HG03060 (cell line): ENCODE data around the gene LDLRAD3.

Experiments
- ATAC-seq: cut with Tn5 transposase; IDR thresholded peaks from one replicate; pipeline ENCODE4 v1.9.1; 2021; ENCODE audit warnings: low read depth, moderate number of reproducible peaks; ENCODE audit not compliant: unreplicated experiment

Gene LDLRAD3

GRCh38 chr11:36251823-36252222, 308.0 kb downstream of the LDLRAD3 start:
- ATAC-seq, result no peak

GRCh38 chr11:36253238-36253637, 309.4 kb downstream of the LDLRAD3 start:
- ATAC-seq, result no peak

GRCh38 chr11:36254713-36255112, 310.9 kb downstream of the LDLRAD3 start:
- no peak for ATAC-seq

- ATAC-seq, result no peak
Measured at GRCh38 chr11:36257351-36257750, 313.5 kb downstream of the LDLRAD3 start.

GRCh38 chr11:36258730-36259360, 315.0 kb downstream of the LDLRAD3 start:
- no peak for ATAC-seq

GRCh38 chr11:36261094-36261493, 317.2 kb downstream of the LDLRAD3 start:
- no peak for ATAC-seq

GRCh38 chr11:36264011-36264972, 320.4 kb downstream of the LDLRAD3 start:
- no peak for ATAC-seq

- no peak for ATAC-seq
Measured at GRCh38 chr11:36264973-36265344, 321.1 kb downstream of the LDLRAD3 start.

GRCh38 chr11:36265793-36266628, 322.1 kb downstream of the LDLRAD3 start:
- ATAC-seq, result no peak

GRCh38 chr11:36266767-36267166, 322.9 kb downstream of the LDLRAD3 start:
- ATAC-seq, result no peak

- no peak for ATAC-seq
Measured at GRCh38 chr11:36268337-36268985, 324.6 kb downstream of the LDLRAD3 start.

- no peak for ATAC-seq
Measured at GRCh38 chr11:36270701-36271100, 326.8 kb downstream of the LDLRAD3 start.

GRCh38 chr11:36271794-36272407, 328.0 kb downstream of the LDLRAD3 start:
- no peak for ATAC-seq

- ATAC-seq, result no peak
Measured at GRCh38 chr11:36273110-36273509, 329.2 kb downstream of the LDLRAD3 start.

GRCh38 chr11:36274414-36274813, 330.6 kb downstream of the LDLRAD3 start:
- no peak for ATAC-seq

- ATAC-seq, result no peak
Measured at GRCh38 chr11:36278531-36279282, 334.8 kb downstream of the LDLRAD3 start.

GRCh38 chr11:36280531-36280930, 336.7 kb downstream of the LDLRAD3 start:
- no peak for ATAC-seq
